ENCODE measurements around the gene FOXF2. TPM values are rescaled to one million over a fixed set of nuclear protein-coding genes. Genes with fewer than 3 reads are reported as not detected.

The FOXF2 gene
- total RNA-seq, 2 donors from 2014 or later, result 0.26 TPM; not detected in 1

DNA sequence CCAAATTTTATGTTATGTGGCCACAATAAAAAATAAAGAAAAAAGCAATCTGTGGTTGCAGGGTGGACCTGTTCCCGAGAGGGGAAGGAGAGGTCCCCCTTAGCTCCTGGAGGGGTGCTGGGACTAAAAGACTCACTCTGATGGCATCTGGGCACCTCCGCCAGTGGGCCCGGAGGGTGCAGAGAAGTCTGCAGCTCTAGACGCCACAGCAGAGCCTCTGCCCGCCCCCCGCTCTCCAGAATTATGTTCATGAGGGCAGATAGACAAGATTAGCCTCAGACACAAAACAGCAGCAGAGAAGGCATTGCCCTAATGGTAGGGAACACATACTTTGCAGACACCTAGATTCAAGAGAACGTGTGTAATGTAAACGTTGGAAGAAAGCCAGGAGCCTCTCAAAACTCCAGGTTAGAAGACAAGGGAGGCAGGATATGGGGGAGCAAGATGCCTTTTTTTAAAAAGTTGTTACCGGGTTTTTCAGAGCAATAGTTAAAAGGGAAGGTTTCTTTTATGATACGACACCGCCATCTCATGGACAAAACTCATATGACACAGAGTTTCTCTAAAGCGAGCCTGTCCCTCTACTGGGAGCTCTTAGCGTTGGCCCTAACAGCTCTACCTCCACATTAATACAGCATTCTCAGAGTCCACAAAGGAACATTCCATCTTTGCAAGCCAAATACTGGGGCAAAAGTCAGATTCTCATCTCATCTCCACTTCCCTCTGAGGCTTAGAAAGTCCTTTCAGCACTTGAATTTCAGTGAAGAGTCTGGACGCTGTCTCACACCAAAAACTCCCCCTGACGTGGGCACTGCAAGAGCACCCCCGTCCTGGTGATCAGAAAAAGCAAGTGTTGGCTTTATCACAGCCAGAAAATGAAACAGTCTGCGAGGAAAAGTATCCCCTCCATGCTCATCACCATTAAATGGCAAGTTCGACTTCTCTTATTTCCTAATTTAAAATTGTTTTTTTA, 47.2 kb downstream of the FOXF2 start:
- H3K27ac ChIP-seq, result no peak overlapping the region
- no peaks in the 10 kb centered on the region for H3K4me1 ChIP-seq
- TF ChIP-seq, protein P1, sequence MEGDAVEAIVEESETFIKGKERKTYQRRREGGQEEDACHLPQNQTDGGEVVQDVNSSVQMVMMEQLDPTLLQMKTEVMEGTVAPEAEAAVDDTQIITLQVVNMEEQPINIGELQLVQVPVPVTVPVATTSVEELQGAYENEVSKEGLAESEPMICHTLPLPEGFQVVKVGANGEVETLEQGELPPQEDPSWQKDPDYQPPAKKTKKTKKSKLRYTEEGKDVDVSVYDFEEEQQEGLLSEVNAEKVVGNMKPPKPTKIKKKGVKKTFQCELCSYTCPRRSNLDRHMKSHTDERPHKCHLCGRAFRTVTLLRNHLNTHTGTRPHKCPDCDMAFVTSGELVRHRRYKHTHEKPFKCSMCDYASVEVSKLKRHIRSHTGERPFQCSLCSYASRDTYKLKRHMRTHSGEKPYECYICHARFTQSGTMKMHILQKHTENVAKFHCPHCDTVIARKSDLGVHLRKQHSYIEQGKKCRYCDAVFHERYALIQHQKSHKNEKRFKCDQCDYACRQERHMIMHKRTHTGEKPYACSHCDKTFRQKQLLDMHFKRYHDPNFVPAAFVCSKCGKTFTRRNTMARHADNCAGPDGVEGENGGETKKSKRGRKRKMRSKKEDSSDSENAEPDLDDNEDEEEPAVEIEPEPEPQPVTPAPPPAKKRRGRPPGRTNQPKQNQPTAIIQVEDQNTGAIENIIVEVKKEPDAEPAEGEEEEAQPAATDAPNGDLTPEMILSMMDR (IDR thresholded peaks at IDR 0.05), result peak; percentile 52 to 91 (median 86)
- TF ChIP-seq POLR2A (IDR thresholded peaks at IDR 0.05), result no peak
- ATAC-seq (peak; percentile 80), DNase-seq (peak; percentile 49 to 62 (median 57))
- intact Hi-C loops (cut with DNase I), result no loop called here
- H3K36me3 ChIP-seq (replicated peaks in 1 of 2; ENCODE audit: insufficient read depth in 1 of 2, low read depth in 2 of 2), result no peaks in the 10 kb centered on the region
- no peaks in the 10 kb centered on the region for H3K9me3 ChIP-seq
- WGBS, 2 donors, result 20 to 22% methylated on average over 18 of the region's 18 CpGs
- peaks cover 0 to 11% of the 10 kb centered on the region in 2 donors for H3K27me3 ChIP-seq
- no peak overlapping the region for H3K4me3 ChIP-seq

- peaks cover 0 to 11% of the 10 kb centered on the region in 2 donors for H3K27me3 ChIP-seq
- H3K36me3 ChIP-seq (replicated peaks in 1 of 2; ENCODE audit: insufficient read depth in 1 of 2, low read depth in 2 of 2), result no peaks in the 10 kb centered on the region
- WGBS, 2 donors, result 41 to 42% methylated on average over 20 to 21 of the region's 21 CpGs
- intact Hi-C loops (cut with DNase I), result no loop called here
- DNase-seq, result no peak
- no peaks in the 10 kb centered on the region for H3K4me1 ChIP-seq
- H3K4me3 ChIP-seq, result no peak overlapping the region
- TF ChIP-seq POLR2A (IDR thresholded peaks at IDR 0.05), result no peak
- TF ChIP-seq, protein P1 (IDR thresholded peaks at IDR 0.05), result no peak
- no peaks in the 10 kb centered on the region for H3K9me3 ChIP-seq
- no peak overlapping the region for H3K27ac ChIP-seq
- ATAC-seq, result no peak
Measured at GRCh38 chr6:1437553-1438406, 48.4 kb downstream of the FOXF2 start.

GRCh38 chr6:1438471-1438881, 49.1 kb downstream of the FOXF2 start:
- Histone ChIP-seq H3K27me3 (peaks cover 0 to 11% of the 10 kb centered on the region in 2 donors), H3K27ac (no peak overlapping the region), H3K4me1 (no peaks in the 10 kb centered on the region), H3K36me3 (replicated peaks in 1 of 2; ENCODE audit: insufficient read depth in 1 of 2, low read depth in 2 of 2) (no peaks in the 10 kb centered on the region), H3K9me3 (no peaks in the 10 kb centered on the region), H3K4me3 (no peak overlapping the region)
- no peak for TF ChIP-seq POLR2A (IDR thresholded peaks at IDR 0.05)
- TF ChIP-seq, protein P1 (IDR thresholded peaks at IDR 0.05), result no peak
- 30 to 39% methylated on average over 12 of the region's 12 CpGs for WGBS, 2 donors
- ATAC-seq (no peak), DNase-seq (no peak)
- intact Hi-C loops (cut with DNase I), result no loop called here

GRCh38 chr6:1439349-1439748, 50.0 kb downstream of the FOXF2 start:
- H3K27me3 ChIP-seq, result peaks cover 0 to 11% of the 10 kb centered on the region in 2 donors
- intact Hi-C loops (cut with DNase I), result no loop called here

More at GRCh38 chr6:1439349-1439748, 50.0 kb downstream of the FOXF2 start:
- 56 to 65% methylated on average over 10 of the region's 10 CpGs for WGBS, 2 donors
- TF ChIP-seq, protein P1 (IDR thresholded peaks at IDR 0.05), result no peak
- no peak for TF ChIP-seq POLR2A (IDR thresholded peaks at IDR 0.05)
- no peaks in the 10 kb centered on the region for H3K4me1 ChIP-seq
- ATAC-seq (no peak), DNase-seq (no peak)
- no peaks in the 10 kb centered on the region for H3K9me3 ChIP-seq
- H3K4me3 ChIP-seq, result no peak overlapping the region
- H3K27ac ChIP-seq, result no peak overlapping the region
- no peaks in the 10 kb centered on the region for H3K36me3 ChIP-seq (replicated peaks in 1 of 2; ENCODE audit: insufficient read depth in 1 of 2, low read depth in 2 of 2)
